Lower lobe of right lung (tissue), 2 donors: ENCODE measurements around the gene GFI1. TPM values are rescaled to one million over a fixed set of nuclear protein-coding genes. Genes with fewer than 3 reads are reported as not detected.

Experiments used
- ATAC-seq, 2 donors: fragments of 200-7000 bp; cut with Tn5 transposase; one replicate each; pipeline ENCODE4 v1.9.1; 2020 to 2022; ENCODE audit warnings: mild to moderate bottlenecking in 2 of 2, moderate library complexity in 2 of 2
- DNase-seq: peaks from one replicate; pipeline ENCODE4 v3.0.0-alpha.2; 2020
- H3K27ac ChIP-seq: fragments of 200-600 bp; one replicate; pipeline ENCODE4 v1.8.0; 2022
- H3K27me3 ChIP-seq: fragments of 200-600 bp; one replicate; pipeline ENCODE4 v1.8.0; 2022; ENCODE audit warnings: low read depth
- H3K36me3 ChIP-seq: fragments of 200-600 bp; one replicate; pipeline ENCODE4 v1.8.0; 2022; ENCODE audit warnings: mild to moderate bottlenecking
- H3K4me1 ChIP-seq: fragments of 200-600 bp; one replicate; pipeline ENCODE4 v1.8.0; 2022
- H3K4me3 ChIP-seq: fragments of 200-600 bp; one replicate; pipeline ENCODE4 v1.8.0; 2022; ENCODE audit warnings: mild to moderate bottlenecking
- H3K9me3 ChIP-seq: fragments of 200-600 bp; one replicate; pipeline ENCODE4 v1.8.0; 2022
- intact Hi-C: fragments of 100-400 bp; cut with DNase I; formaldehyde crosslinking; loops from one replicate; pipeline ENCODE4 v1.11.0; 2022
- total RNA-seq: library from RNA; stranded (reverse); fragmentation: NEBNext Ultra II Directional; extraction: Animal tissue kit (Norgen Biotek cat#: 25700); gene quantifications from one replicate; pipeline ENCODE4 v1.2.1, GENCODE V29; 2021
- TF ChIP-seq, protein P1 (sequence below): fragments of 200-600 bp; IDR thresholded peaks from one replicate; pipeline ENCODE4 v1.8.0; 2022; ENCODE audit warnings: antibody characterized with exemption, mild to moderate bottlenecking
- donor health status: DM: no; HTN: yes; CAD: no; lungs with severe emphysema.

GFI1 gene
- total RNA-seq, 1 donor from 2014 or later, result 3.3 TPM

DNA sequence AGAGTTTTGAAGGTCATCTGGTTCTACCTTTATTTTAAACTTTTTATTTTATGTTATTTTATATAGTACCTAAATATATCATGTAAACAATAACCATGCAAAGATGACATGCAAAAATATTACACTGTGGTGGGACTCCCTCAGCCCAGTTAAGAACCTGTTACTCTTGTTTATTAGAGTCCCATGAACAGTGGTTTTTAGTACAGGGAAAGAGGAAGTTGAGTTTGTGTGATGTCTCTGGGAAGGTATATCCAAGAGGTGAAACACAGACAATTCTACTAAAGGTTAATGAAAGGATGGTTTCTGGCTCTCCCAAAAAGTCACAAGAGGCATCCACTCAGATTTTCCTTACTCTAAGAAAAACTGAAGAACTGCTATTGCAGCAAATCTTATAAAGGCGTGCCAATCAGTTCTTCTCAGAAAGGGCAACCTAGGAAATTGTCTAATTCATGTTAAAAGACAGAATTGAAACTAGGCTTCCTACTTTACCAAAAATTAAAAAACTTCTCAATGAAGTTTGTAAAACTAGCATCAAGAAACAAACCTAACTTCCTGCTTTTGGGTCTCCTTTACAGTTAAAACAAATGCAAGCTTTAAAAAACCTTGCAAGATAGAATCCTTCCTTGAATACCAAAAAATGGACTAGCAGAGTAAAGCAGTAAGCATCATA is 19.9 kb downstream of the GFI1 start:
- no peaks in the 10 kb centered on the region for H3K36me3 ChIP-seq
- ATAC-seq, result no peak
- H3K27ac ChIP-seq, result no peak overlapping the region
- intact Hi-C loops, result no loop called here
- H3K4me3 ChIP-seq, result no peak overlapping the region
- no peak for DNase-seq
- no peaks in the 10 kb centered on the region for H3K9me3 ChIP-seq
- TF ChIP-seq, protein P1, sequence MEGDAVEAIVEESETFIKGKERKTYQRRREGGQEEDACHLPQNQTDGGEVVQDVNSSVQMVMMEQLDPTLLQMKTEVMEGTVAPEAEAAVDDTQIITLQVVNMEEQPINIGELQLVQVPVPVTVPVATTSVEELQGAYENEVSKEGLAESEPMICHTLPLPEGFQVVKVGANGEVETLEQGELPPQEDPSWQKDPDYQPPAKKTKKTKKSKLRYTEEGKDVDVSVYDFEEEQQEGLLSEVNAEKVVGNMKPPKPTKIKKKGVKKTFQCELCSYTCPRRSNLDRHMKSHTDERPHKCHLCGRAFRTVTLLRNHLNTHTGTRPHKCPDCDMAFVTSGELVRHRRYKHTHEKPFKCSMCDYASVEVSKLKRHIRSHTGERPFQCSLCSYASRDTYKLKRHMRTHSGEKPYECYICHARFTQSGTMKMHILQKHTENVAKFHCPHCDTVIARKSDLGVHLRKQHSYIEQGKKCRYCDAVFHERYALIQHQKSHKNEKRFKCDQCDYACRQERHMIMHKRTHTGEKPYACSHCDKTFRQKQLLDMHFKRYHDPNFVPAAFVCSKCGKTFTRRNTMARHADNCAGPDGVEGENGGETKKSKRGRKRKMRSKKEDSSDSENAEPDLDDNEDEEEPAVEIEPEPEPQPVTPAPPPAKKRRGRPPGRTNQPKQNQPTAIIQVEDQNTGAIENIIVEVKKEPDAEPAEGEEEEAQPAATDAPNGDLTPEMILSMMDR, result no peak
- H3K4me1 ChIP-seq, result no peaks in the 10 kb centered on the region
- no peaks in the 10 kb centered on the region for H3K27me3 ChIP-seq

DNA sequence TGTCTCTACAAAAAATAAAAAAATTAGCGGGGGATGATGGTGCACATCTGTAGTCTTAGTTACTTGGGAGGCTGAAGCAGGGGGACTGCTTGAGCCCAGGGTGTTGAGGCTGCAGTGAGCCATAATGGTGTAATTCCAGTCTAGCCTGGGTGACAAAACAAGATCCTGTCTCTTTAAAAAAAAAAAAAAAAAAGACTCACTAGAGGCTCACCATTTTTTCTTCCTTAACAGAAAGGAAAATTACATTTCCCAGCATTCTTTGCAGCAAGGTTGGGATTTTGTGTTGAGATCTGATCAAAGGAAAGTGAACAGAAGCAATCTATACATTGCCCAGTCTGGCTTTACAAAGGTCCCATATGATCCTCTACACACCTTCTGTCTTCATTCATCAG is 21.5 kb downstream of the GFI1 start:
- no peak for ATAC-seq
- TF ChIP-seq, protein P1, result no peak
- Histone ChIP-seq H3K4me1 (no peaks in the 10 kb centered on the region), H3K27me3 (no peaks in the 10 kb centered on the region), H3K36me3 (no peaks in the 10 kb centered on the region), H3K9me3 (no peaks in the 10 kb centered on the region), H3K4me3 (no peak overlapping the region), H3K27ac (no peak overlapping the region)
- DNase-seq, result no peak
- intact Hi-C loops, result no loop called here

DNA sequence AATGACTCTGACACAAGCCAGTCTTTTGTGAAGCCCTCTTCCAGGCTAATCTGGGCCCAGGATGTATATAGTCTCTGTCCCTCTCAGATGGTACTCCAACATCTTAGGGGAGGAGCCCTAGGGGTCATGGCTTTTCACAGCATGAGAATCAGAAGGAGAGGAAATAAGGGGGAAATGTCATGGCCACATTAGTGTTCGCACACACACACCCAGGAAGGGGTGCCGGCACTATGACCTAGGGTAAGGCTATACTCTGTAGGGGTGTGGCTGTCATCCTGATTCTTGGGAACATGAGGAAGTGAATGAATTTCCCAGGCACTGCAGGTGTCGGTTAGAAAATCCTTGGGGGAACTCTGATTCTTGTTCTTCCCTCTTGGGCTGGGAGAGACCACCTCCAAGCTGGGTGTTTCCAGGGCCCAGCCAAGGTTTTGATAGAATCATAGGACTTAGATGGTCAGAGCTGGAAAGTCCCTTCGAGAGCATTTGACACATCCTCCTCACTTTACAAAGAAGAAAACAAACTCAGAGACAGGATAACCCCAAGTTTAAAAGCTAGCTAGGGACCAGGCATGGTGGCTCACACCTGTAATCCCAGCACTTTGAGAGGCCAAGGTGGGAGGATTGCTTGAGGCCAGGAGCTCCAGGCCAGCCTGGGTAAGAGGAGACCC is 22.0 kb downstream of the GFI1 start:
- no peaks in the 10 kb centered on the region for H3K4me1 ChIP-seq
- H3K36me3 ChIP-seq, result no peaks in the 10 kb centered on the region
- H3K9me3 ChIP-seq, result no peaks in the 10 kb centered on the region
- no peak for DNase-seq
- TF ChIP-seq, protein P1, result no peak
- no peak overlapping the region for H3K27ac ChIP-seq
- intact Hi-C loops, result no loop called here
- ATAC-seq, result peak in 1 of 2 donors; percentile 9
- no peak overlapping the region for H3K4me3 ChIP-seq
- H3K27me3 ChIP-seq, result no peaks in the 10 kb centered on the region

DNA sequence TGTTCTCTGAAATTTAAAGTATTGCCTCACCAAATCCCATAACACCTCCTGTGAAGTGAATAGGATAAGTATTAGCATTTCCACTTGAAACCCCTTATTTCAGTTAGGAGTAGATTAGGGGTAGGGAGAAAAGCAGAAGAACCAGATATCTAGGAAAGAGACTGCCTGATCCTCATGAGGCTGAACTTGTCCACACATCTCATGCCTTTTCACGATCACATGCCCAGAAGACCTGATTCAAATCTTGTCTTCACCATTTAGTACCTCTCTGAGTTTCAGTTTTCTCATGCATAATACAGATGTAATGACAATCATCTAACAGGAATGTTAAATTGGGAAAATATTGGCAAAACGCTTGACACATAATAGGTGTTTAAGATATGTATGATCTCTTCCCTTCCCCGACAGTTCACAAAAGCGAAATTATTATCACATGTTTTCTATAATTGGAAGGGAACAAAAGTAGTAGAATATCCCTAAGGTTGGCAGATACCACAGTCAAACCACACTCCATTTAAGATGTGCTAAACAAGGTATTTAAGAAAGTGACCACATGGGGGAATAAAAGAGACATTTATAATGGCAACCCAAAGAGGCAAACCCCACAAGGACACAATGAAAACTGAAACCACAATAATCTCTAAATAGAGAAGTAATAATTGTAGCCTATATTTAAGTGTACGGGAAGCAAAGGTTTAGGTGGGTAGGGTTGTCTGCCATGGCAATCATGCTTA is 25.2 kb downstream of the GFI1 start:
- H3K27me3 ChIP-seq, result no peaks in the 10 kb centered on the region
- no peak overlapping the region for H3K4me3 ChIP-seq
- ATAC-seq, result peak in 1 of 2 donors; percentile 49
- TF ChIP-seq, protein P1, result no peak
- no peaks in the 10 kb centered on the region for H3K9me3 ChIP-seq
- H3K4me1 ChIP-seq, result no peaks in the 10 kb centered on the region
- no peaks in the 10 kb centered on the region for H3K36me3 ChIP-seq
- no peak for DNase-seq
- intact Hi-C loops, result no loop called here
- peak overlapping the region; percentile 15 for H3K27ac ChIP-seq

DNA sequence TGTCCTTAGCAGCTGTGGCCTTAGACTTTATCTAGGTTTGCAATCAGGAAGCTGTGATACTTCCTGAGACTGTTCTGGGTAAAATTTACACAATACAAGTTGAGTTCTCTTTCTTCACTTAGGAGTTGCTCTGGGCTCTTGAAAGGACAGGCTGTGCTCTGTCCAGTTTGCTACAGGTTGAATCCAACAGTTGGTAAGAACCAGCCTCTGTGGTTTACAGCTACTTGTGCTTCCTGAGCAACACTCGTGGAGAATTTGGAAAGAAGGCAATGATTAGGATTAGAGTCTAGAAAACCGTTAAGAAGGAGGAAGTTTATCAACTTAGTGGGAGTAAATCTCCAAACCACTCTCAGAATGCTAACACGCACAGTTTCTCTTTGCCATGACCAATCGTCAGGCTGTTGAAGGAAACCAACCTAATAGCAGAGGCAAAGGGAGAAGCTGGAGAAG is 26.8 kb downstream of the GFI1 start:
- no peak for DNase-seq
- Histone ChIP-seq H3K27me3 (no peaks in the 10 kb centered on the region), H3K36me3 (no peaks in the 10 kb centered on the region), H3K27ac (peak overlapping the region; percentile 54), H3K4me3 (no peak overlapping the region), H3K9me3 (no peaks in the 10 kb centered on the region), H3K4me1 (no peaks in the 10 kb centered on the region)
- ATAC-seq, result peak; percentile 75 to 88
- TF ChIP-seq, protein P1, result no peak
- intact Hi-C loops, result no loop called here
